Testis (tissue), 2 donors: Measurements from ENCODE around the gene AQP7.
"Not testable (repeated sequence)": the region's sequence is repeated elsewhere in the genome, so short reads cannot be mapped to it uniquely, and the experiment has no call there.

Experiments used
- CTCF ChIP-seq, 3 experiments: fragments of 450-650 bp in 2 of 3; fragments of 200-600 bp in 1 of 3; sonication (generic) in 1 of 3; IDR thresholded peaks; one replicate each; pipeline ENCODE4 v1.5.1; 2016 to 2019; ENCODE audit warnings: antibody characterized with exemption in 3 of 3, mild to moderate bottlenecking in 2 of 3, moderate library complexity in 1 of 3
- POLR2A ChIP-seq: fragments of 450-650 bp; IDR thresholded peaks from one replicate; pipeline ENCODE4 v1.6.1; 2017; ENCODE audit warnings: antibody characterized with exemption, mild to moderate bottlenecking, moderate library complexity

- TF ChIP-seq POLR2A; CTCF (IDR thresholded peaks at IDR 0.05): not testable (repeated sequence)
Measured at GRCh38 chr9:33397801-33398200, 4.6 kb downstream of the AQP7 start.
